Ecto neural progenitor cell (in vitro differentiated cells): ENCODE results near the gene SYT17.

Experiments used
- DNase-seq: peaks from one replicate; pipeline ENCODE4 v3.0.0-alpha.2; 2018; ENCODE audit warnings: low spot score

The SYT17 gene

GRCh38 chr16:19138601-19139000 is 29.4 kb upstream of the SYT17 start:
- DNase-seq: no peak

GRCh38 chr16:19139436-19140091 is 28.5 kb upstream of the SYT17 start:
- DNase-seq: no peak

GRCh38 chr16:19140396-19140795 is 27.6 kb upstream of the SYT17 start:
- no peak for DNase-seq

- no peak for DNase-seq
These were observed 25.0 kb upstream of the SYT17 start for GRCh38 chr16:19142939-19143598.

GRCh38 chr16:19143599-19143956 is 24.5 kb upstream of the SYT17 start:
- DNase-seq: no peak

GRCh38 chr16:19145010-19145409 is 23.0 kb upstream of the SYT17 start:
- no peak for DNase-seq

GRCh38 chr16:19147126-19147525 is 20.9 kb upstream of the SYT17 start:
- DNase-seq: no peak

GRCh38 chr16:19147627-19148026 is 20.4 kb upstream of the SYT17 start:
- no peak for DNase-seq

GRCh38 chr16:19148189-19148588 is 19.9 kb upstream of the SYT17 start:
- no peak for DNase-seq

- no peak for DNase-seq
These were observed 16.7 kb upstream of the SYT17 start for GRCh38 chr16:19151310-19151709.

- DNase-seq: no peak
These were observed 16.0 kb upstream of the SYT17 start for GRCh38 chr16:19152042-19152441.

GRCh38 chr16:19153876-19154275 is 14.2 kb upstream of the SYT17 start:
- no peak for DNase-seq

- DNase-seq: no peak
These were observed 6.0 kb upstream of the SYT17 start for GRCh38 chr16:19162085-19162484.

- no peak for DNase-seq
These were observed 4.8 kb upstream of the SYT17 start for GRCh38 chr16:19163215-19163614.

GRCh38 chr16:19164285-19164684 is 3.8 kb upstream of the SYT17 start:
- DNase-seq: no peak

- DNase-seq: no peak
These were observed 2.9 kb upstream of the SYT17 start for GRCh38 chr16:19165101-19165500.

- DNase-seq: no peak
These were observed 1.5 kb upstream of the SYT17 start for GRCh38 chr16:19166500-19166899.

- DNase-seq: peak; percentile 64
These were observed 486 bp downstream of the SYT17 start for GRCh38 chr16:19168371-19169081.

GRCh38 chr16:19169082-19169639 is 1.1 kb downstream of the SYT17 start:
- no peak for DNase-seq

GRCh38 chr16:19170043-19170655 is 2.1 kb downstream of the SYT17 start:
- no peak for DNase-seq

- DNase-seq: no peak
These were observed 4.2 kb downstream of the SYT17 start for GRCh38 chr16:19172098-19172780.

- DNase-seq: no peak
These were observed 5.0 kb downstream of the SYT17 start for GRCh38 chr16:19173059-19173458.
